ENCODE results near the gene PLA2G5.
"Not testable (repeated sequence)": the region's sequence is repeated elsewhere in the genome, so short reads cannot be mapped to it uniquely, and the experiment has no call there.

PLA2G5 gene, protein sequence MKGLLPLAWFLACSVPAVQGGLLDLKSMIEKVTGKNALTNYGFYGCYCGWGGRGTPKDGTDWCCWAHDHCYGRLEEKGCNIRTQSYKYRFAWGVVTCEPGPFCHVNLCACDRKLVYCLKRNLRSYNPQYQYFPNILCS

GRCh38 chr1:20069874-20070273 lies at the start of gene PLA2G5:
TSS of gene PLA2G5 (plus strand) at chr1:20070194. CDS start at chr1:20084831, 14,637 bp downstream.
- no peak for DNase-seq

- no peak for DNase-seq
These were observed 41.9 kb upstream of the PLA2G5 start for GRCh38 chr1:20028125-20028524.

DNA sequence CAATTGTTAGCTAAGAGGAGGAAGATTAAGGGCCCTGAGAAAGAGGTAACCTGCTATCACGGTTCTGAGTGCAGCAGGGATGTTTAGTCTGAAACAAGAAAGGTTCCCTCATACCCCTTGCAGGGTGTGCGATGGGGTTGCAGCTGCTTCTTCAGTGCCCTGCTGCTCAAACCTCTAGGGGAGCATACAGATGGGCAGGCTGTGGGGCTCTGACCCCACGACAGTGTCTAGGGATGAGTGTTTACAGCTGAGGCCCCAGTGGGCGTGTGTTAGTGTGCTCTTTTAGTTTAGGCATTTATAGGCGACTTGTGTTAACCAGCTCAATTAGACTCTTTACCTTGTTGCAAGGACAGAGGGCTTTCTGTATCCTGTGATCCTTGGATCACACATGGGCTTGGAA lies 41.3 kb upstream of the PLA2G5 start:
- no peak for DNase-seq

GRCh38 chr1:20029178-20029912 lies 40.6 kb upstream of the PLA2G5 start:
- no peak for DNase-seq

GRCh38 chr1:20030436-20031151 lies 39.4 kb upstream of the PLA2G5 start:
- DNase-seq: not testable (repeated sequence)

DNA sequence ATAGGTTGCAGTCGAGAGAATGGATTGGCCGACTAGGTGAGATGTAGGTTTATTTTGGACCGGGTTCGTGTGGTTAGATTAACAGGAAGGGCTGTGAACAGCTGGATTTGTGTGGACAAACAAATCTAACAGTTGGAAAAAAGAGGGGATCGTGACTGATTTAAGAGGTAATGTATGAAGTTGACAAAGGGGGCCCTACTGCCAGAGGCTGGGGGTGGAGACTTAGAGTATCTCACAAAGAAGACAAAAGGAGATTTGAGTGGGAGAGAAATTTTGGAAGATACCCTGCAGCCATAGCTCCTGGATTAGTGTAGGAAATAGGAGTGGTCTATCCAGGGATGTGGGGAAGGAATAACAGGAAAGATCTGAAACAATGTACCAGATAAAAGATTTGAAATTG lies 38.8 kb upstream of the PLA2G5 start:
- DNase-seq: no peak

- no peak for DNase-seq
These were observed 38.2 kb upstream of the PLA2G5 start for GRCh38 chr1:20031836-20032235.

DNA sequence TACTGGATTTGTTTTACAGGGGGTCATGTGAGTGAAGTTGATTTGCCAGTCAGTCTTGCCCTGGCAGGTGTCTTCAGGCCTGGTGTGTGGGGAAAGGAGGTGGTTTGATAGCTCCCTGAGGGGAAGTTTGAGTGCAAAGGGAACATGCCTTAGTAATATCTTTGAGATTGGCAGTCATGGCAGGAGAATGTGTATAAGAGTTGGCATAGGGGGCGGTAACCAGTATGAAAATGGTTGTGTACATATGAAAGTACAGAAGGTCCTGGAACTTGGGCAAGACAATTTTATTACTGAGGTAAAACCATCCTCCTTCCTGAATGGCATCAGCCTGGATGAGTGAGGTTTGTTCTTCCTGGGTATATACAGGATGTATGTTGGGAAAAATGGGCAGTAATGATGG lies 37.6 kb upstream of the PLA2G5 start:
- no peak for DNase-seq

- DNase-seq: no peak
These were observed 36.6 kb upstream of the PLA2G5 start for GRCh38 chr1:20033420-20033819.

- no peak for DNase-seq
These were observed 34.9 kb upstream of the PLA2G5 start for GRCh38 chr1:20035114-20035513.

DNA sequence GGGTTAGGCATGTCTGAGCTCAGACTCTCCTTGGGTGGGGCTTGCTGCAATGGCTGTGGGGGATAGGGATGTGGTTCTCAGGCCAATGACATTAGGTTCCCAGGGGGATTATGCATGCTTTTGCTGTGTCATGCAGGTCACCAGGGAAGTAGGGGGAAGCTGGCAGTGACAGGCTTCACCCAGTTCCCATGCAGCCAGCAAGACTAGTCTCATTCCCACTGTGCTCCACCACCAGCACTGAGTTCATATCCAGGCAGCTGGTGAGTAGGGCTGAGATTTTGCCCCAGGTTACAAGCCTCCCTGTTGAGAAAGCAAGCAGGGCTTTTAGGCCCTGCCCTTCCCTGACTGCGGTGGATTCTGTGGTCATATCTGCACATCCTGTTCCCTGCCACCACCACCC lies 32.1 kb upstream of the PLA2G5 start:
- no peak for DNase-seq

GRCh38 chr1:20047096-20047495 lies 22.9 kb upstream of the PLA2G5 start:
- DNase-seq: no peak

GRCh38 chr1:20048563-20048962 lies 21.4 kb upstream of the PLA2G5 start:
- DNase-seq: no peak

- not testable (repeated sequence) for DNase-seq
These were observed 20.8 kb upstream of the PLA2G5 start for GRCh38 chr1:20049056-20049798.

- no peak for DNase-seq
These were observed 18.7 kb upstream of the PLA2G5 start for GRCh38 chr1:20051218-20051829.

DNA sequence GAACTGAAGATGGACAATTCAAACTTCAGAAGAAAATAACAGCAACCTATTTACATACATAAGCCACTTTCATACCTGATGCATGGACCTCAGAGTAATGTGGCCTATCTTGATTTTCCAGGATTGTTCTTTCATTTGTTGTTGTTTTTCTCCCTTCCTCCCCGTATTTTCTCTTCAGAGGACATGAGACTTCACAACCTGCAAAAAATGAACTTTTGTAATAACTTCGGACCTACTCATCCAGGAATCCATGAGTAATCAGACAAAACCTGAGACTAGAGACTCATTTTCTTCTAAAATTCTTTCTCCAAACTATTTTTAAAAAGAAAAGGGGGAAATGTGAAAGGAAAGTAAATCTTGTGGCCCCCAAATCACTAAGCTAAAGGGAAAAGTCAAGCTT lies 17.6 kb upstream of the PLA2G5 start:
- DNase-seq: no peak

GRCh38 chr1:20057886-20058420 lies 12.0 kb upstream of the PLA2G5 start:
- no peak for DNase-seq

DNA sequence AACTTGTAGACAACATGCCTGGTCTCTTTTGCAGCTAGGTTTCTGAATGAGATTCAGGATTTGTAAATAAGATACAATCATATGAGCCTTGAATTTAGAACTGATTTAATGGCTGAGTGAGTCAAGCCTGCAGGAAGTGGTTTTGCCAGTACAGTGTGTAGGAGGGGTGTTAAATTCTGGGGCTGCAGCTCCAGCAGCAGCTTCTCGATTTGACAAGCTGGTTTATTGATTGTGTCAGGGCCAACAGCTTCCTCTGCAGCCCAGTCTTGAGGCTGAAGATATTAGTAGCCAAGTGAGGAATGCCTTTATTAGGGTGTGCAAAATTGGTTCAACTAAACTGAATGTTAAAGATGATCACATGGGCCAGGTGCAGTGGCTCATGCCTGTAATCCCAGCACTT lies 11.5 kb upstream of the PLA2G5 start:
- DNase-seq: no peak

- DNase-seq: no peak
These were observed 10.1 kb upstream of the PLA2G5 start for GRCh38 chr1:20059847-20060246.

GRCh38 chr1:20060791-20061190 lies 9.2 kb upstream of the PLA2G5 start:
- not testable (repeated sequence) for DNase-seq

DNA sequence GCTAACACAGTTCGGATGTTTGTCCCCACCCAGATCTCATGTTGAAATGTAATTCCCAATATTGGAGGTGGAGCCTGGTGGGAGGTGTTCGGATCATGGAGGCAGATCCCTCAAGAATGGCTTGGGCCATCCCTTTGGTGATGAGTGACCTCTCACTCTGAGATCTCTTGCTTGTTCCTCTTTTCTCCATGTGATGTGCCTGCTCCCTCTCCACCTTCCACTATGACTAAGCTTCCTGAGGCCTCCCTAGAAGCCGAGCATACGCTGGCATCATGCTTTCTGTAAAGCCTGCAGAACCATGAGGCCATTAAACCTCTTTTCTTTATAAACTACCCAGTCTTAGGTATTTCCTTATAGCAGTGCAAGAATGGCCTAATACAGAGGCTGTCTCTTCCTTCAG lies 8.1 kb upstream of the PLA2G5 start:
- no peak for DNase-seq

DNA sequence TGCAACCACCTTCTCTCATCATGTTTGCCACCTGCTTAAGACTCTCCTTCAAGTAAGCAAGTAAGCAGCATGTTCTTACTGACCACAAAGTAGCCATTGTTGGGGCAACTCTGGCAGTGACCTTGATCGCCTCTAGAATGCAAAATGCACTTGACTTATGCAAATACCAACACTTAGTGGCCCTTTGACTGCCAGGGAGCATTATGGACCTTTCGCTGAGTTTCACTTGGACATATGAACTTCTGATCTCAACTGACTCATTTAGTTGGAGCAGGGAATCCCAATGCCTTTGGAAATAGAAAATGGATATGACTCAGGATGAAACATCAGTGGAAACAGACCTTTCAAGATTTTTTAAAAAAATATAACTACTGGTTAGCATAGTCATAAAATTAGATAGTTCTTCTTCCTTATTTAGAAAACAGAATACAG lies 6.1 kb upstream of the PLA2G5 start:
- DNase-seq: no peak

GRCh38 chr1:20068722-20069121 lies 1.3 kb upstream of the PLA2G5 start:
- no peak for DNase-seq
